ENCODE data around the gene SRD5A3.

SRD5A3 gene

GRCh38 chr4:55416176-55416575 is 70.1 kb downstream of the SRD5A3 start:
- DNase-seq: no peak

Measured in activated CD4-positive, alpha-beta T cell treated with anti-CD3 and anti-CD28 coated beads, Interleukin-2, amount 50 U/mL, for 48 hours (primary cell).